ENCODE data around the gene SCAF11. TPM values are rescaled to one million over a fixed set of nuclear protein-coding genes. Genes with fewer than 3 reads are reported as not detected.

The SCAF11 gene
- polyA plus RNA-seq, 2 donors = 19.4 to 23.4 TPM

GRCh38 chr12:45878630-45879255, 111.6 kb downstream of the SCAF11 start:
- Histone ChIP-seq H3K36me3 (ENCODE audit: control insufficient read depth in 2 of 2, insufficient read depth in 2 of 2, low read length in 1 of 2) (peaks cover 3 to 6% of the 10 kb centered on the region in 2 donors), H3K4me1 (ENCODE audit: control insufficient read depth in 2 of 2, insufficient read depth in 2 of 2, low read length in 1 of 2) (no peaks in the 10 kb centered on the region), H3K27ac (ENCODE audit: low read depth in 2 of 2, low read length in 1 of 2) (no peak overlapping the region), H3K9me3 (ENCODE audit: control insufficient read depth in 2 of 2, insufficient read depth in 1 of 2, low read depth in 1 of 2, low read length in 1 of 2) (no peaks in the 10 kb centered on the region), H3K4me3 (ENCODE audit: low read depth in 1 of 2, low read length in 2 of 2) (no peak overlapping the region), H3K27me3 (ENCODE audit: control insufficient read depth in 1 of 2, insufficient read depth in 2 of 2, low read length in 2 of 2) (no peaks in the 10 kb centered on the region)
- 51 to 59% methylated on average over 8 of the region's 8 CpGs for WGBS, 2 donors

- Histone ChIP-seq H3K9me3 (ENCODE audit: control insufficient read depth in 2 of 2, insufficient read depth in 1 of 2, low read depth in 1 of 2, low read length in 1 of 2) (no peaks in the 10 kb centered on the region), H3K4me3 (ENCODE audit: low read depth in 1 of 2, low read length in 2 of 2) (no peak overlapping the region), H3K4me1 (ENCODE audit: control insufficient read depth in 2 of 2, insufficient read depth in 2 of 2, low read length in 1 of 2) (no peaks in the 10 kb centered on the region), H3K27me3 (ENCODE audit: control insufficient read depth in 1 of 2, insufficient read depth in 2 of 2, low read length in 2 of 2) (no peaks in the 10 kb centered on the region), H3K27ac (ENCODE audit: low read depth in 2 of 2, low read length in 1 of 2) (no peak overlapping the region), H3K36me3 (ENCODE audit: control insufficient read depth in 2 of 2, insufficient read depth in 2 of 2, low read length in 1 of 2) (peaks cover 3 to 6% of the 10 kb centered on the region in 2 donors)
- WGBS, 2 donors = 98% methylated on average over 5 of the region's 5 CpGs
Observed at GRCh38 chr12:45877069-45877468, 113.3 kb downstream of the SCAF11 start.

GRCh38 chr12:45872446-45872845, 117.9 kb downstream of the SCAF11 start:
- H3K4me3 ChIP-seq (ENCODE audit: low read depth in 1 of 2, low read length in 2 of 2) = no peak overlapping the region
- peaks cover 2 to 3% of the 10 kb centered on the region in 2 donors for H3K36me3 ChIP-seq (ENCODE audit: control insufficient read depth in 2 of 2, insufficient read depth in 2 of 2, low read length in 1 of 2)
- H3K27me3 ChIP-seq (ENCODE audit: control insufficient read depth in 1 of 2, insufficient read depth in 2 of 2, low read length in 2 of 2) = no peaks in the 10 kb centered on the region
- H3K27ac ChIP-seq (ENCODE audit: low read depth in 2 of 2, low read length in 1 of 2) = no peak overlapping the region
- H3K9me3 ChIP-seq (ENCODE audit: control insufficient read depth in 2 of 2, insufficient read depth in 1 of 2, low read depth in 1 of 2, low read length in 1 of 2) = no peaks in the 10 kb centered on the region
- 88 to 90% methylated on average over 7 of the region's 7 CpGs for WGBS, 2 donors
- H3K4me1 ChIP-seq (ENCODE audit: control insufficient read depth in 2 of 2, insufficient read depth in 2 of 2, low read length in 1 of 2) = no peaks in the 10 kb centered on the region
